ENCODE measurements around the gene PFDN1.
"Not testable (repeated sequence)": the region's sequence is repeated elsewhere in the genome, so short reads cannot be mapped to it uniquely, and the experiment has no call there.

Gene PFDN1

DNA sequence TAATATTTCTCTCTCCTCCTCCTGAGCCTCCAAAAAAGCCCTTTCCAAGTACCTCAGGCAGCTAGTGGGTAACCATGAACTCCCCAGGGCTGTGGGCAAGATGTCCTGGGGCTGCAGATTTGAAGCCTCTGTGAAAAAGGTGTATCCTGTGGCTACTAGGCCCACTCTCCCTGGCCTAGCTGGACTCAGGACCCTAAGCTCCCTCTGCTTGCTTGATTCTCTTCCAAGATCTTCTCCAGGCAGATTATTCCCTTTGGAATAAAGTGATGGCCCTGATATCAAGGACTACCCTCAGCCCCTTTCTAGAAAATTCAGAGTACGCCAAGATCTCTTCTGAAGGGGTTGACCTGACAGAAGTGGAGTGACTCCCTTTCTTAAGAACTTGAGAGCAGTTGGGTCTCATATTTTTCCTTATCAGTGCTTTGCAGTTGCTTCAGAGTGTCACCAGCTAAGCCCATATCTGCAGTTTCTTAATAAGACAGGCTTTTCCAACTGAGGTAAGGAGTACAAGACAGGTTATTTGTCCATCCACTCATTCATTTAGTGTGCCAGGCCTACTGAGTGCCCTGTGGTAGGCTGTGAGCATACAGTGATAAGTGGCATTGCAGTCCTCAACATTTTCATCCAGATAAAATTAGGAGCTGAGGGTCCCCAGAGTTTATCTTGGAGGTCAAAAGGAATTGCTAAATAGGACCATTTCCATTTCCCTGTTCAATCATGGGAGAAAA is 85.4 kb downstream of the PFDN1 start:
- DNase-seq (ENCODE audit: low read depth in 4 of 4, low spot score in 1 of 4), result no peak

DNA sequence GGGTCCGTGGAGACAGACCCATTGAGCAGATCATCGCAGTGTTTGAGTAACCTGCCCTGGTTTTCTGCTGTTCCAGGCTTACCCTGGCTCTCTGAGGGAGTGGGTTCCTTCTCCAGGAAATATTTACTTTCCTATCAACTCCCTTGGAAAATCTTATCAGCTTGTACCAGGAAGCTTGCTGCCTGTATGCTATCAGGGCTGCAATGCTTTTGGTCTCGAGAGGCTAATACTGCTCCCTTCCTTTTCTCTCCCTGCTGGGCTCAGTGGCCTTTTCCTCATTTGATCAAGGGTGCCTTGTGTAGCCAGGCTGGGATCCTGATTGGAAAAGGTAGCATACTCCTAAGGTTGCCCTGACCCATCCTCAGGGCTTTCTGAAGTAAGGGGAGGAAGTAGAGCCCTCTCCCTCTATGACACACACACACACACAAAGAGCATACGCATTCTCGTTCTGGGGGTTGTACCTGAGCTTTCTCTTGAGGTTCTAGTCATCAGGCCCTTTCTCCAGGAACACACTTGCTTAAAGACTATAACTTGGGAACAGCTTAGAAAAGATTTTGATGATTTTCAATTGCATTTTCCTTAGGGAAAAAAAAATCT is 86.3 kb downstream of the PFDN1 start:
- DNase-seq (ENCODE audit: low read depth in 4 of 4, low spot score in 1 of 4), result no peak

DNA sequence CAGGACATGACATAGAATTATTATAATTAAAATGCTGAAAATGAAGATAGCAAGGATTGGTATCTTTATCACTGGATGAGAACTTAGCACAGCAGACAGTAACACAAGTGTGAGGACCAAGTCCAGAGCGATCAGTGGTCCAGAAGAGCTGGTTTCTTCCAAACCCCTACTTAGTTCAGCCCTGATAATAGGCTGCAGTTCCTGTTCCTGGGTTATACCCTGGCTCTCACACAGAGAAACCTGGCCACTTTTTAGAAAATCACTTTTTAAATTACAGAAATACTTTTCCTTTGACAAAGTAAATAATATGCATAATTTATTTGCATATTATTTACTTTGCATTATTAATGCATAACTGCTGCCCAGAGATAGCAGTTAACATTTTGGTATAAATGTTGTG is 87.6 kb downstream of the PFDN1 start:
- no peak for DNase-seq (ENCODE audit: low read depth in 4 of 4, low spot score in 1 of 4)

DNA sequence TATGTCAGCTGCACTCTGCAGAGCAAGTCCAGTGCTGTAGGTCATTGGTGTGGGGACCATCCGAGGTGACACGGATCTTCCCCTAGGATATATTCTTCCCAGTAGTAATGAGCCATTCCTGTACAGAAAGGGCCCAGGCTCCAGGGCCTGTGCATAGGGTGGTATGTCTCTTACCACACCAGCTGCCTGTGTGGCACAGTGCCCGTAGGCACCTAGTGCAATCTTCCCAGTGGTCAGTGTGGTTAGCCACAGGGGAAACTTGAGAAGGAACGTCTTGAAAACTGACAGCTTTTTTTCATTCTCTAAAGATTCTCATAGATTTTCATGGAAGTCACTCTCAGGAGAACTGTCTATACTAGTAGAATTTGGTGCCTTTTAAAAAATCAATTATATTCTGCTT is 88.1 kb downstream of the PFDN1 start:
- DNase-seq (ENCODE audit: low read depth in 4 of 4, low spot score in 1 of 4), result no peak

DNA sequence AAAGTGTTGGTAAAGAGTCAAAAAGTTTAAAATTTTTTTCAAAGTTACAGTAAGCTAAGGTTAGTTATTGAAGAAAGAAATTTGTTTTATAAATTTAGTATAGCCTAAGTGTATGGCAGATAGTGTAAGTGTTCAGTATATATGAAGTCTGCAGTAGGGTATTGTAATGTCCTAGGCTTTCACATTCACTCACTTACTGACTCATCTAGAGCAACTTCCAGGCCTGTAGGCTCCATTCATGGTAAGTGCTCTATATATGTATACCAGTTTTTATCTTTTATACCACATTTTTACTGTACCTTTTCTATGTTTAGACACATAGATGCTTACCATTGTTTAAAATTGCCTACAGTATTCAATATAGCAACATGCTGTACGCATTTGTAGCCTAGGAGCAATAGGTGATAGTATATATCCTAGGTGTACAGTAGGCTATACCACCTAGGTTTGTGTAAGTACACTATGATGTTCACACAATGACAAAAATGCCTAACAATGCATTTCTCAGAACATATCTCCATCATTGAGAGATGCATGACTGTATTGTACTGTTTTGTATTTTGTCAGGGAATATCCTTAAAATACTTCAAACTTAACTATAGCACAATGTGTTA is 89.4 kb downstream of the PFDN1 start:
- no peak for DNase-seq (ENCODE audit: low read depth in 4 of 4, low spot score in 1 of 4)

DNA sequence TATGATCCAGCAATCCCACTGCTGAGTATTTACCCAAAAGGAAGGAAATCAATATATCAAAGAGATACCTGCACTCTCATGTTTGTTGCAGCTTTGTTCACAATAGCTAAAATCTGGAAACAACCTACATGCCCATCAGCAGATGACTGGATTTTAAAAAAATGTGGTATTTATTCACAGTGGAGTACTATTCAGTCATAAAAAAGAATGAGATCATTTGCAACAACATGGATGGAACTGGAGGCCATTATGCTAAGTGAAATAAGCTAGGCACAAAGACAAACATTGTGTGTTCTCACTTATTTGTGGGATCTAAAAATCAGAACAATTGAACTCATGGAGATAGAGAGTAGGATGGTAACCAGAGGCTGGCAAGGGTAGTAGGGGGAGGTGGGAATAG is 94.8 kb downstream of the PFDN1 start:
- DNase-seq (ENCODE audit: low read depth in 4 of 4, low spot score in 1 of 4), result no peak

DNA sequence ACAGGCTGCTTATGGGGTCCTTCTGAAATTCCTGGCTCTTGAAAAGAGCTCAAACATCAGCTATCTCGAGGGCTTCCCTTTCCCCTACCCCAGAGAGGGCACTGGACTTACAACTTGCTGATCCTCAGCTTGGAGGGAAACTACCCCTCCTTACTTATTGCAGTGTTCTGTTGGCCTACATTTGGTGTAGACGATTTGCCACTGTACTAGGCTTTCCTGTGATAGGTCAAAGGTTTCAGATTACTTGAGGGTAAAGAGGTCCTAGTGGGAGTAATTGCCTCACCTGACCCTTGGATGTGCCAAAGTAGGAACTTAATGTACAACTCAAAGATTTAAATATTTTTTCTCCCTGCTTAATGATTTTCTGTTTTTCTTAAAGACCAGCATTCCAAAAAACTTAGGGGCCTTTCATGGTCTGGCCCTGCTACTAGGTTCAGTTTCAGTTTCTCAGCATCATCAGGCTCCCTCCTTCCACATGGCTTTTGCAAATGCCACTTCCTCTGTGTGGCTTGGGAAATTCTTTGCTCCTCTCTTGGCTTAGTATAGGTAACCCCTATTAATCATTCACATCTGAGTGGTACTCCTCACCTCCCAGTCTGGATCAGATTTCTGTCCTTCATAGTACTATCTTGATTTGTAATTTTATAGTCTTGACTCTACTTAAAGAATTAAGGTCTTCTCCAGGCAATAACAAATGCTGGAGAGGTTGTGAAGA is 95.5 kb downstream of the PFDN1 start:
- no peak for DNase-seq (ENCODE audit: low read depth in 4 of 4, low spot score in 1 of 4)

DNA sequence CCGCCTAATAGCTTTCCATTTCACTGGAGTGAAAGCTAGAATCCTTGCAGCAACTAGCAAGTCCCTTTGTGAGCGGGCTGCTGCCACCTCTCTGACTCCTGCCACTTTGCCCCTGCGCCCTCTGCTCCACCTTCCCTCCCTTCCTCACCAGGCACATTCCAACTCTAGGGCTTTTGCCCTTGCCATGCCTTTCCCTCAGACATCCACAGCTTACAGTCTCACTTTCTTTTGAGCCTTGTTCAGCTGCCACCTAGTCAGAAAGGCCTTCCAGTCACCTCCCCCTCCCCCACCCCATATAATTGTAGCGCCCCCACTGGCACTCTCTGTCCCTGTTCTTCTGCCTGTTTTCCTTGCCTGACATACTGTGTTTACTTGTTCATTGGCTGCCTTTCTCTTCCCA is 96.9 kb downstream of the PFDN1 start:
- no peak for DNase-seq (ENCODE audit: low read depth in 4 of 4, low spot score in 1 of 4)

DNA sequence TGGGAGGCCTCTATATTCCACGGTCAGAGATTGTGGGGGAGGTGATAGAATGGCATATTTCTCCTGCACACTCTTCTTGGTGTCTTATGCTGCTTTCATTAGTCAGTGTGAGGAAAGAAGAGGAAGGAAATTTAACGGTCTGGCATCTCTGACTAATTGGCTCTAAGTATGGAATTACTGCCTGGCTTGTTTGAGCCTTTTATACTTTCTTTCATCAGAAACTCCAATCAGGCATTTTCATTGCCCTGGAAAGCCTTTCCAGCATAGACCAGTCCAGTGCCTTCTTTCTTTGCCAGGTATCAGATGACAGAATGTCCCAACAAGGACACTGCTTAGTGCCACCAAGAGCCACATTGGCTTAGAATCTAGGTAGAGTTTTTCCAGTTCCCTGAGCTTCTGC is 97.7 kb downstream of the PFDN1 start:
- DNase-seq (ENCODE audit: low read depth in 4 of 4, low spot score in 1 of 4), result no peak

DNA sequence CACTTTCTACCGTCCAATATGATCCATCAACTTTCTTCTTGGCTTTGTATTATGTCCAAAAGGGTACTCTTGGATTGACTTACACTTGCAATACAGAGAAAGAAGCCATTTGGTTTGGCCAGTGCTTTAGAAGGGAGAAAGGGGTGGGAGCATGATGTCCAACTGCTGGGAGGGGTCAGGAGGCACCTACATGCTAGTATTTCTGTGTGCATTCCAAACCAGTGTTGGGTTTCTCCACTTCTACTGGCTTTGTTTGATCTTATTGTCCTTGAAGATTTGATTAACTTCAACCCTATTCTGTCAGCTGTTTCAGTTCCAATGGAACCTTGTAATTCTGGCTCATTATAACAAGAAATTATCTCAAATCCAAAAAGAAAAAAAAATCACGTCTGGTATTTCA is 100.3 kb downstream of the PFDN1 start:
- no peak for DNase-seq (ENCODE audit: low read depth in 4 of 4, low spot score in 1 of 4)

DNA sequence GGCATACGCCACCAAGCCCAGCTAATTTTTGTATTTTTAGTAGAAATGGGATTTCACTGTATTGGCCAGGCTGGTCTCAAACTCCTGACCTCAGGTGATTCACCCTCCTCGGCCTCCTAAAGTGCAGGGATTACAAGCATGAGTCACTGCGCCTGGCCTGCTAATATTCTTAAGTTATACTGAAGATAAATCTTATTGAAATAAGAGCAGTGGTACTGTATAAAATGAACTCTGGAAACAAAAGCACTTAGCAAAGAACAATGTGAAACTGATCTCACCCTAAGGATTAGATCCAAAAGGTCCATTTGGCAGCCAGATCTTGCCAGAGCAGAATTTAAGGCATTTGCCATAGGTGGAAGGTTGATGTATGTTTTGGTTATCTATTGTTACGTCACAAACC is 100.8 kb downstream of the PFDN1 start:
- no peak for DNase-seq (ENCODE audit: low read depth in 4 of 4, low spot score in 1 of 4)

DNA sequence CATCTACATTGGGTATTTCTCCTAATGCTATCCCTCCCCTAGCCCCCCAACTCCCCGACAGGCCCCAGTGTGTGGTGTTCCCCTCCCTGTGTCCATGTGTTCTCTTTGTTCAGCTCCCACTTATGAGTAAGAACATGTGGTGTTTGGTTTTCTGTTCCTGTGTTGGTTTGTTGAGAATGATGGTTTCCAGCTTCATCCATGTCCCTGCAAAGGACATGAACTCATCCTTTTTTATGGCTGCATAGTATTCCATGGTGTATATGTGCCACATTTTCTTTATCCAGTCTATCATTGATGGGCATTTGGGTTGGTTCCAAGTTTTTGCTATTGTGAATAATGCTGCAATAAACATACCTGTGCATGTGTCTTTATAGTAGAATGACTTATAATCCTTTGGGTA is 104.0 kb downstream of the PFDN1 start:
- DNase-seq (ENCODE audit: low read depth in 4 of 4, low spot score in 1 of 4), result not testable (repeated sequence)

DNA sequence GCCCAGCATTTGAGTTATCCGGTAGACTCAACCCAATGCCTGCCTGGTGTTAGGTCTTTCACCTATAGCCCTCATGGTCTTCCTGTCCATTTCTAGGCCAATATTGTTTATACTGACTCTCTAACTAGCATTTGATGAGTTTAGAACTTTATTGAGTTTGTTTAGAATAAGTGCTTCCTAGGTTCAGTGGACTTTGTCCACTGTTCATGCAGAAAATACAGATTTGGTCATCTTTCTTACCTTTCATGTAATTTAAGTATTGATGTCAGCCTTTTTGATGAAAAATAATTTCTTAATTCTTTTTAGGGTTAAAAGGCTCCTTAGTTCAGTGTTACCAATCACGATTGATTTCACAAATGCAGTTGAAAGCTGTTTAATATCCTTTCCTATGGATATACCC is 105.9 kb downstream of the PFDN1 start:
- DNase-seq (ENCODE audit: low read depth in 4 of 4, low spot score in 1 of 4), result no peak

DNA sequence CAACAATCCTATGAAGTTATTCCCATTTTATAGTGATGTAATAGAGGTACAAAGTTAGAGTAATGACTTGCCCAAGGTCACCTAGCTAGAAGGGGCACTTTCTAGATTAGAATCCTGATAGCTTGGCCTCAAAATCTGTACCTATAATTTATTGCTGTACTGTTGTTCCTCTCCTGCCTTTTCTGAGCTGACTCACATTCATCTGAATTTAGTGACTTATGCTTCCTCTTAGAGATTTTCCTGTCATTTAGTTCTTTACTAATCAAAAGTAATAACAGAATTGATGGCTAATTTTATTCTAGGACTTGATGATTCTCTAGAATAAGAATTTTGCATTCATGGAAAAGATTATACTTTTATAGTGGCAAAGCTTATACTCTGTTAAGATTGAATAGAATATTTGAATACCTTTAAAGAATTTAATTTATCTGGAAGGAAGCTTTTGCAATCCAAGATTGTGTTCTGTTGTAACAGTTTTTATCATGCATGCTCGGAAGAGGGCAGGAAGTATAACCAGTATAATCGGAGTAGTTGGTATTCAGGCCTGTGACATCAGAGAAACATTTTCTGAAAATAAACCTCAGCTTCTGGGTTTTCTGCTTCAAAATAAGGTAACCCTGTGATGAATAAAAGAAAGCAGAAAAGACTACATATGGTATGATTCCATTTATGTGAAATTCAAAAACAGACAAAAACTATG is 106.6 kb downstream of the PFDN1 start:
- DNase-seq (ENCODE audit: low read depth in 4 of 4, low spot score in 1 of 4), result no peak

Data from stimulated activated CD4-positive, alpha-beta T cell treated with anti-CD3 and anti-CD28 coated beads, Interleukin-1b, Interleukin-23, amount 100 ng/mL, for 24 hours (primary cell).